HepG2 (cell line): ENCODE results near the gene NAA38. TPM values are rescaled to one million over a fixed set of nuclear protein-coding genes. Genes with fewer than 3 reads are reported as not detected.
A peak's percentile ranks its signal among the peaks of the same experiment; 100 is the strongest.

Source experiments
- AGO2 ChIP-seq: fragments of 200-400 bp; formaldehyde crosslinking; optimal IDR thresholded peaks from 2 replicates; pipeline ENCODE3; 2017; ENCODE audit warnings: mild to moderate bottlenecking, low read depth, low read length, moderate library complexity
- CHD2 ChIP-seq: IDR thresholded peaks from 2 replicates; pipeline ENCODE4 v1.6.1; 2011; ENCODE audit warnings: low read depth, low read length, improper control_type of control experiment
- ETV5 ChIP-seq: IDR thresholded peaks from 2 replicates; pipeline ENCODE4 v1.6.1; 2018; ENCODE audit warnings: missing biosample characterization, missing genetic modification reagents, inconsistent platforms, borderline replicate concordance
- GABPB1 ChIP-seq: IDR thresholded peaks from 2 replicates; pipeline ENCODE4 v1.6.1; 2016; ENCODE audit warnings: mild to moderate bottlenecking, missing genetic modification reagents, moderate library complexity, missing compliant biosample characterization
- MTF2 ChIP-seq: sonication (generic); formaldehyde crosslinking; IDR thresholded peaks from 2 replicates; pipeline ENCODE4 v1.5.0; 2020; ENCODE audit warnings: missing genetic modification reagents, borderline replicate concordance
- NFE2L2 ChIP-seq: fragments of 150-350 bp; IDR thresholded peaks from 2 replicates; pipeline ENCODE4 v1.6.1; 2014; ENCODE audit warnings: low read length
- PAX8 ChIP-seq: sonication (generic); formaldehyde crosslinking; IDR thresholded peaks from 2 replicates; pipeline ENCODE4 v1.8.0; 2022; ENCODE audit warnings: mild to moderate bottlenecking, missing genetic modification reagents, borderline replicate concordance
- PLRG1 ChIP-seq: fragments of 450-650 bp; conservative IDR thresholded peaks from 2 replicates; pipeline ENCODE4 v1.6.1; 2016
- POLR2AphosphoS5 ChIP-seq: IDR thresholded peaks from 2 replicates; pipeline ENCODE4 v1.6.1; 2012; ENCODE audit warnings: low read depth, low read length
- POLR2G ChIP-seq: fragments of 200-400 bp; formaldehyde crosslinking; IDR thresholded peaks from 2 replicates; pipeline ENCODE4 v1.6.1; 2018; ENCODE audit warnings: mild to moderate bottlenecking, low read depth, low read length, moderate library complexity
- RCOR2 ChIP-seq: IDR thresholded peaks from 2 replicates; pipeline ENCODE4 v1.6.1; 2016; ENCODE audit warnings: missing biosample characterization, missing genetic modification reagents
- SNAPC2 ChIP-seq: sonication (generic); formaldehyde crosslinking; IDR thresholded peaks from 2 replicates; pipeline ENCODE4 v1.8.1; 2022; ENCODE audit warnings: mild to moderate bottlenecking, missing genetic modification reagents
- SP4 ChIP-seq: sonication (generic); formaldehyde crosslinking; IDR thresholded peaks from 2 replicates; pipeline ENCODE4 v1.8.1; 2023; ENCODE audit warnings: mild to moderate bottlenecking, missing genetic modification reagents
- TCF7 ChIP-seq: sonication (generic); IDR thresholded peaks from 2 replicates; pipeline ENCODE4 v1.6.1; 2016; ENCODE audit warnings: antibody characterized with exemption, low read depth
- ZBTB7B ChIP-seq: sonication (generic); formaldehyde crosslinking; IDR thresholded peaks from 2 replicates; pipeline ENCODE4 v1.4.0; 2020; ENCODE audit warnings: missing genetic modification reagents
- ZFP36 ChIP-seq: fragments of 150-350 bp; IDR thresholded peaks from 2 replicates; pipeline ENCODE4 v1.6.1; 2018; ENCODE audit warnings: borderline replicate concordance, low read length, low read depth; ENCODE audit not compliant: partially characterized antibody
- ZNF17 ChIP-seq: sonication (generic); formaldehyde crosslinking; IDR thresholded peaks from 2 replicates; pipeline ENCODE4 v1.5.0; 2020; ENCODE audit warnings: mild to moderate bottlenecking, missing genetic modification reagents
- ZNF383 ChIP-seq: sonication (generic); formaldehyde crosslinking; IDR thresholded peaks from 2 replicates; pipeline ENCODE4 v1.4.0; 2020; ENCODE audit warnings: missing genetic modification reagents, mild to moderate bottlenecking, borderline replicate concordance
- ZNF616 ChIP-seq: sonication (generic); formaldehyde crosslinking; IDR thresholded peaks from 2 replicates; pipeline ENCODE4 v1.5.0; 2020; ENCODE audit warnings: low read depth, mild to moderate bottlenecking, missing genetic modification reagents
- polyA plus RNA-seq, 8 experiments: library from polyadenylated mRNA; depleted of rRNA in 3 of 8; stranded (reverse) in 7 of 8; unstranded in 1 of 8; fragments of >200 nt; fragmentation: Illumina TruSeq in 4 of 8; extraction: Trizol in 4 of 8; gene quantifications; 2 replicates each; pipeline versions ENCODE4 v1.2.1 to v1.2.3, GENCODE V29; 2011 to 2016; ENCODE audit warnings: low read depth in 4 of 8, missing spikeins in 1 of 8, mixed read lengths in 1 of 8; ENCODE audit not compliant: insufficient read depth in 1 of 8
- total RNA-seq, 5 experiments: library from RNA; depleted of rRNA; stranded (reverse); fragments of >200 nt; fragmentation: Illumina TruSeq; extraction: Trizol; gene quantifications; 2 replicates each; pipeline ENCODE4 v1.2.3, GENCODE V29; 2016; ENCODE audit warnings: low read depth in 1 of 5
- TF ChIP-seq, protein P1 (sequence below): sonication (generic); formaldehyde crosslinking; IDR thresholded peaks from 2 replicates; pipeline ENCODE4 v1.4.0; 2020; ENCODE audit warnings: mild to moderate bottlenecking, missing genetic modification reagents
- TF ChIP-seq, protein P2 (sequence below): sonication (generic); formaldehyde crosslinking; IDR thresholded peaks from 2 replicates; pipeline ENCODE4 v1.4.0; 2020; ENCODE audit warnings: missing genetic modification reagents
- TF ChIP-seq, protein P3 (sequence below): sonication (generic); formaldehyde crosslinking; IDR thresholded peaks from 2 replicates; pipeline ENCODE4 v1.8.0; 2022; ENCODE audit warnings: missing genetic modification reagents, mild to moderate bottlenecking, borderline replicate concordance
- TF ChIP-seq, protein P4 (sequence below): sonication (generic); formaldehyde crosslinking; IDR thresholded peaks from 2 replicates; pipeline ENCODE4 v1.5.0; 2020; ENCODE audit warnings: mild to moderate bottlenecking, missing genetic modification reagents
- TF ChIP-seq, protein P5 (sequence below): sonication (generic); formaldehyde crosslinking; IDR thresholded peaks from 2 replicates; pipeline ENCODE4 v1.4.0; 2020; ENCODE audit warnings: mild to moderate bottlenecking, missing genetic modification reagents

The NAA38 gene
- total and polyA plus RNA-seq, 2 of the 13 experiments (the other 11 are each of a cell fraction or from before 2014, with no cell fraction given): 46.9 to 91.6 TPM

DNA sequence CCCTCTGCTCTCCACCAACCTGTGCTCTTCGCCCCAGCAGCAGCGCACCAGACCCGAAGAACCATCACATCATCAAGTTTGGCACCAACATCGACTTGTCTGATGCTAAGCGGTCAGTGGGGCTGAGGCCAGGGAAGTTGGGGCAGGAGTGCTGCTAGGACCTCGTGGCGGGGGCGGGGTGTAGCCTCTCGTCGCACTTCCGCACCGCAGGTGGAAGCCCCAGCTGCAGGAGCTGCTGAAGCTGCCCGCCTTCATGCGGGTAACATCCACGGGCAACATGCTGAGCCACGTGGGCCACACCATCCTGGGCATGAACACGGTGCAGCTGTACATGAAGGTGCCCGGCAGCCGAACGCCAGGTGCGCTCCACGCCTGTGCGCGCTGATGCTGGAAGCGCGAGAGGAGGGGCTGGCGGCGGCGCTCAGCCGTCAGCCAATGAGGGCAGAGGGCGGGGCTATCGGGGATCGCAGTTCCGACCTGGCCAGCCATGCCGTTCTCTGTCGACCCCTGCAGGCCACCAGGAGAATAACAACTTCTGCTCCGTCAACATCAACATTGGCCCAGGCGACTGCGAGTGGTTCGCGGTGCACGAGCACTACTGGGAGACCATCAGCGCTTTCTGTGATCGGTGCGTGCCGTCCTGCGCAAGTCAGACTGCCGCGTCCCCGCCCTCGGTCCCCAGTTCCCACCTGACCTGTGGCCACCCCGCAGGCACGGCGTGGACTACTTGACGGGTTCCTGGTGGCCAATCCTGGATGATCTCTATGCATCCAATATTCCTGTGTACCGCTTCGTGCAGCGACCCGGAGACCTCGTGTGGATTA is 5.7 kb downstream of the NAA38 start (continued):
- TF ChIP-seq ZBTB7B (CRISPR knock-in tag): no peak
- no peak for TF ChIP-seq POLR2G
- no peak for TF ChIP-seq TCF7
- TF ChIP-seq, protein P1, sequence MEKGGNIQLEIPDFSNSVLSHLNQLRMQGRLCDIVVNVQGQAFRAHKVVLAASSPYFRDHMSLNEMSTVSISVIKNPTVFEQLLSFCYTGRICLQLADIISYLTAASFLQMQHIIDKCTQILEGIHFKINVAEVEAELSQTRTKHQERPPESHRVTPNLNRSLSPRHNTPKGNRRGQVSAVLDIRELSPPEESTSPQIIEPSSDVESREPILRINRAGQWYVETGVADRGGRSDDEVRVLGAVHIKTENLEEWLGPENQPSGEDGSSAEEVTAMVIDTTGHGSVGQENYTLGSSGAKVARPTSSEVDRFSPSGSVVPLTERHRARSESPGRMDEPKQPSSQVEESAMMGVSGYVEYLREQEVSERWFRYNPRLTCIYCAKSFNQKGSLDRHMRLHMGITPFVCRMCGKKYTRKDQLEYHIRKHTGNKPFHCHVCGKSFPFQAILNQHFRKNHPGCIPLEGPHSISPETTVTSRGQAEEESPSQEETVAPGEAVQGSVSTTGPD (CRISPR knock-in tag): no peak
- TF ChIP-seq ZNF383: no peak
- TF ChIP-seq ZNF616: no peak
- TF ChIP-seq AGO2: peak; percentile 93
- no peak for TF ChIP-seq CHD2
- TF ChIP-seq GABPB1 (CRISPR knock-in tag): peak; percentile 66; the same call in 1 of the 2 replicates
- peak; percentile 48; the same call in 1 of the 2 replicates for TF ChIP-seq ETV5 (CRISPR knock-in tag)
- no peak for TF ChIP-seq MTF2
- peak; percentile 20; the same call in 1 of the 2 replicates for TF ChIP-seq POLR2AphosphoS5
- no peak for TF ChIP-seq ZFP36
- no peak for TF ChIP-seq RCOR2
- peak; percentile 75 for TF ChIP-seq SP4 (CRISPR knock-in tag)
- no peak for TF ChIP-seq ZNF17 (CRISPR knock-in tag)
- TF ChIP-seq PLRG1: no peak
- no peak for TF ChIP-seq PAX8 (CRISPR knock-in tag)
- TF ChIP-seq SNAPC2 (CRISPR knock-in tag): no peak
- no peak for TF ChIP-seq NFE2L2
- TF ChIP-seq, protein P2, sequence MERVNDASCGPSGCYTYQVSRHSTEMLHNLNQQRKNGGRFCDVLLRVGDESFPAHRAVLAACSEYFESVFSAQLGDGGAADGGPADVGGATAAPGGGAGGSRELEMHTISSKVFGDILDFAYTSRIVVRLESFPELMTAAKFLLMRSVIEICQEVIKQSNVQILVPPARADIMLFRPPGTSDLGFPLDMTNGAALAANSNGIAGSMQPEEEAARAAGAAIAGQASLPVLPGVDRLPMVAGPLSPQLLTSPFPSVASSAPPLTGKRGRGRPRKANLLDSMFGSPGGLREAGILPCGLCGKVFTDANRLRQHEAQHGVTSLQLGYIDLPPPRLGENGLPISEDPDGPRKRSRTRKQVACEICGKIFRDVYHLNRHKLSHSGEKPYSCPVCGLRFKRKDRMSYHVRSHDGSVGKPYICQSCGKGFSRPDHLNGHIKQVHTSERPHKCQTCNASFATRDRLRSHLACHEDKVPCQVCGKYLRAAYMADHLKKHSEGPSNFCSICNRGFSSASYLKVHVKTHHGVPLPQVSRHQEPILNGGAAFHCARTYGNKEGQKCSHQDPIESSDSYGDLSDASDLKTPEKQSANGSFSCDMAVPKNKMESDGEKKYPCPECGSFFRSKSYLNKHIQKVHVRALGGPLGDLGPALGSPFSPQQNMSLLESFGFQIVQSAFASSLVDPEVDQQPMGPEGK (CRISPR knock-in tag): peak; percentile 59
- TF ChIP-seq, protein P3, sequence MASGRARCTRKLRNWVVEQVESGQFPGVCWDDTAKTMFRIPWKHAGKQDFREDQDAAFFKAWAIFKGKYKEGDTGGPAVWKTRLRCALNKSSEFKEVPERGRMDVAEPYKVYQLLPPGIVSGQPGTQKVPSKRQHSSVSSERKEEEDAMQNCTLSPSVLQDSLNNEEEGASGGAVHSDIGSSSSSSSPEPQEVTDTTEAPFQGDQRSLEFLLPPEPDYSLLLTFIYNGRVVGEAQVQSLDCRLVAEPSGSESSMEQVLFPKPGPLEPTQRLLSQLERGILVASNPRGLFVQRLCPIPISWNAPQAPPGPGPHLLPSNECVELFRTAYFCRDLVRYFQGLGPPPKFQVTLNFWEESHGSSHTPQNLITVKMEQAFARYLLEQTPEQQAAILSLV (CRISPR knock-in tag): 0 out of 2 replicates have a peak, but pooled peaks have one; percentile 42
- TF ChIP-seq, protein P4, sequence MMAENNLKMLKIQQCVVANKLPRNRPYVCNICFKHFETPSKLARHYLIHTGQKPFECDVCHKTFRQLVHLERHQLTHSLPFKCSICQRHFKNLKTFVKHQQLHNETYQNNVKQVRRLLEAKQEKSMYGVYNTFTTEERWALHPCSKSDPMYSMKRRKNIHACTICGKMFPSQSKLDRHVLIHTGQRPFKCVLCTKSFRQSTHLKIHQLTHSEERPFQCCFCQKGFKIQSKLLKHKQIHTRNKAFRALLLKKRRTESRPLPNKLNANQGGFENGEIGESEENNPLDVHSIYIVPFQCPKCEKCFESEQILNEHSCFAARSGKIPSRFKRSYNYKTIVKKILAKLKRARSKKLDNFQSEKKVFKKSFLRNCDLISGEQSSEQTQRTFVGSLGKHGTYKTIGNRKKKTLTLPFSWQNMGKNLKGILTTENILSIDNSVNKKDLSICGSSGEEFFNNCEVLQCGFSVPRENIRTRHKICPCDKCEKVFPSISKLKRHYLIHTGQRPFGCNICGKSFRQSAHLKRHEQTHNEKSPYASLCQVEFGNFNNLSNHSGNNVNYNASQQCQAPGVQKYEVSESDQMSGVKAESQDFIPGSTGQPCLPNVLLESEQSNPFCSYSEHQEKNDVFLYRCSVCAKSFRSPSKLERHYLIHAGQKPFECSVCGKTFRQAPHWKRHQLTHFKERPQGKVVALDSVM (CRISPR knock-in tag): no peak
- TF ChIP-seq, protein P5, sequence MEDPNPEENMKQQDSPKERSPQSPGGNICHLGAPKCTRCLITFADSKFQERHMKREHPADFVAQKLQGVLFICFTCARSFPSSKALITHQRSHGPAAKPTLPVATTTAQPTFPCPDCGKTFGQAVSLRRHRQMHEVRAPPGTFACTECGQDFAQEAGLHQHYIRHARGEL (CRISPR knock-in tag): peak; percentile 100
